Neural crest cell (in vitro differentiated cells): ENCODE measurements around the gene DPM1. TPM values are rescaled to one million over a fixed set of nuclear protein-coding genes. Genes with fewer than 3 reads are reported as not detected.

Source experiments
- DNase-seq: peaks from one replicate; pipeline ENCODE4 v3.0.0; 2021; ENCODE audit warnings: low read depth, mixed read lengths, low spot score
- H3K27ac Mint-ChIP-seq: one replicate; pipeline ENCODE4 v1.8.0; 2021; ENCODE audit warnings: mild to moderate bottlenecking, mixed read lengths; ENCODE audit not compliant: unreplicated experiment
- H3K27me3 Mint-ChIP-seq: 2 replicates; pipeline ENCODE4 v1.8.0; 2021; ENCODE audit warnings: low read depth, mild to moderate bottlenecking, mixed read lengths
- H3K36me3 Mint-ChIP-seq: 2 replicates; pipeline ENCODE4 v1.8.0; 2021; ENCODE audit warnings: low read depth, mild to moderate bottlenecking, mixed read lengths
- H3K4me1 Mint-ChIP-seq: 2 replicates; pipeline ENCODE4 v1.8.0; 2021; ENCODE audit warnings: mixed read lengths
- H3K4me3 Mint-ChIP-seq: one replicate; pipeline ENCODE4 v1.8.0; 2021; ENCODE audit warnings: mild to moderate bottlenecking, mixed read lengths
- H3K9me3 Mint-ChIP-seq: 2 replicates; pipeline ENCODE4 v1.8.0; 2021; ENCODE audit warnings: mixed read lengths
- total RNA-seq: library from RNA; stranded (reverse); gene quantifications from 2 replicates; pipeline ENCODE4 v1.2.1, GENCODE V29; 2021
- TF ChIP-seq, protein P1 (sequence below): fragments of 200-600 bp; sonication (generic); conservative IDR thresholded peaks from 2 replicates; pipeline ENCODE4 v1.5.0; 2021; ENCODE audit warnings: antibody characterized with exemption, mild to moderate bottlenecking

DPM1 gene
- total RNA-seq, 1 donor from 2014 or later, result 42.9 TPM

GRCh38 chr20:50977066-50978021 lies 19.0 kb upstream of the DPM1 start:
- TF ChIP-seq, protein P1, sequence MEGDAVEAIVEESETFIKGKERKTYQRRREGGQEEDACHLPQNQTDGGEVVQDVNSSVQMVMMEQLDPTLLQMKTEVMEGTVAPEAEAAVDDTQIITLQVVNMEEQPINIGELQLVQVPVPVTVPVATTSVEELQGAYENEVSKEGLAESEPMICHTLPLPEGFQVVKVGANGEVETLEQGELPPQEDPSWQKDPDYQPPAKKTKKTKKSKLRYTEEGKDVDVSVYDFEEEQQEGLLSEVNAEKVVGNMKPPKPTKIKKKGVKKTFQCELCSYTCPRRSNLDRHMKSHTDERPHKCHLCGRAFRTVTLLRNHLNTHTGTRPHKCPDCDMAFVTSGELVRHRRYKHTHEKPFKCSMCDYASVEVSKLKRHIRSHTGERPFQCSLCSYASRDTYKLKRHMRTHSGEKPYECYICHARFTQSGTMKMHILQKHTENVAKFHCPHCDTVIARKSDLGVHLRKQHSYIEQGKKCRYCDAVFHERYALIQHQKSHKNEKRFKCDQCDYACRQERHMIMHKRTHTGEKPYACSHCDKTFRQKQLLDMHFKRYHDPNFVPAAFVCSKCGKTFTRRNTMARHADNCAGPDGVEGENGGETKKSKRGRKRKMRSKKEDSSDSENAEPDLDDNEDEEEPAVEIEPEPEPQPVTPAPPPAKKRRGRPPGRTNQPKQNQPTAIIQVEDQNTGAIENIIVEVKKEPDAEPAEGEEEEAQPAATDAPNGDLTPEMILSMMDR, result no peak
- peaks cover 2% of the 10 kb centered on the region for H3K9me3 Mint-ChIP-seq
- peak overlapping the region; percentile 53 for H3K27ac Mint-ChIP-seq
- no peak overlapping the region for H3K4me3 Mint-ChIP-seq
- peaks cover 19% of the 10 kb centered on the region for H3K27me3 Mint-ChIP-seq
- H3K4me1 Mint-ChIP-seq, result peaks cover 18% of the 10 kb centered on the region
- H3K36me3 Mint-ChIP-seq, result no peaks in the 10 kb centered on the region
- DNase-seq, result no peak

DNA sequence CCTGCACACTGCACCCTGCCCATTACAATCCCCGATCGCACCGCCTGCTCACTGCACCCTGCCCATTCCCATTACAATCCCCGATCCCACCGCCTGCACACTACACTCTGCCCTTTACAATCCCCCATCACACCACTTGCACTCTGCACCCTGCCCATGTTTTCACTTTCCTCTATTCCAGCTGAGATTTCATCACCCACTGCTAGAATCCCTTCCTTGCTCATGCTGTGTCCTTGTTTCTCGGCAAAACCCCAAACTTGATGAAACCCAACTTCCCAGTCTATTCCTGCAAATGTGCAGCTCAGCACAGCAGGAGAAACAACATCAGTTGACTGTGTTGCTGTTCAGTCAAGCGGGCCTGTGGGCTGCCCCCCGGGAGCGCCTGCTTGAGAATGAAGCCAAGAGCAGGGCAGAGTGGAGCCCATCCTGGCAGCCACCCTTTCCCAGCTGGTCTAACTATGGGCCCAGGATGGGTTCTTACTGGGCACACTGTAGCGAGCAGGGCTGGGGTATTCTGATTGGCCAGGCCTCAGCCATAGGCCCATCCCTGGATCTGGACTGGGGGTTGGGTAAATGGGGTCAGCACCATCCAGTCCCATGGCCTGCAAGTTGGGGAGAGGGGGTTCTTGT lies 17.5 kb upstream of the DPM1 start:
- Mint-ChIP-seq H3K4me3 (no peak overlapping the region), H3K27ac (no peak overlapping the region), H3K4me1 (peaks cover 14% of the 10 kb centered on the region), H3K36me3 (no peaks in the 10 kb centered on the region), H3K27me3 (peaks cover 18% of the 10 kb centered on the region), H3K9me3 (peaks cover 2% of the 10 kb centered on the region)
- TF ChIP-seq, protein P1, result no peak
- DNase-seq, result no peak

DNA sequence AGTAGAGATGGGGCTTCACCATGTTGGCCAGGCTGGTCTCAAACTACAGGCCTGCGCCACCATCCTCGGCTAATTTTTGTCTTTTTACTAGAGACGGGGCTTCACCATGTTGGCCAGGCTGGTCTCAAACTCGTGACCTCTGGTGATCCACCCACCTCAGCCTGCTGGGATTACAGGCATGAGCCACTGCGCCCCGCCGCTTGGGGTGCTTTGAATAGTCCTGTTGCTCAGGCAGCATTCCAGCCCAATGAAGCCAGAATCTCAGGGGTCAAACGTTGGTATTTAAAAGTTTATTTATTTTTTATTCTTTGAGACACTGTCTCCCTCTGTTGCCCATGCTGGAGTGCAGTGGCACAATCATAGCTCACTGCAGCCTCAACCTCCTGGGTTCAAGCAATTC lies 11.6 kb upstream of the DPM1 start:
- no peak overlapping the region for H3K27ac Mint-ChIP-seq
- peaks cover 2% of the 10 kb centered on the region for H3K9me3 Mint-ChIP-seq
- no peak for DNase-seq
- H3K36me3 Mint-ChIP-seq, result no peaks in the 10 kb centered on the region
- H3K4me1 Mint-ChIP-seq, result peaks cover 15% of the 10 kb centered on the region
- TF ChIP-seq, protein P1, result no peak
- no peak overlapping the region for H3K4me3 Mint-ChIP-seq
- H3K27me3 Mint-ChIP-seq, result peaks cover 41% of the 10 kb centered on the region

DNA sequence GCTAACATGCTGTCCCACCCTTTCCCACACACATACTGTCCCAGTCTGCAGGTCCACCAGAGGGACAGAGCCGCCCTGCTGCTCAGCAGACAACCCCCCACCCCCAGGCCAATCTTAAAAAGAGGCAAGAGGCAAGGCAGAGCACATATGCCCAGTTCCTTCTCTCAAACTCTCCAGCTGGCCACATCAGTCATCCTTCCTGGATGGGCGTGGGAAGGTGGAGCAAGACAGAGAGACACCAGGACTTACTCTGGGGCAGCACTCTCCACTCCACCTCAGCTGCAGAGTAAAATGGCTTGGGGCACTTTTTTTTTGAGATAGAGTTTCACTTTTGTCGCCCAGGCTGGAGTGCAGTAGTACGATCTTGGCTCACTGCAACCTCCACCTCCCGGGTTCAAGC lies 11.1 kb upstream of the DPM1 start:
- Mint-ChIP-seq H3K4me1 (peaks cover 15% of the 10 kb centered on the region), H3K27ac (no peak overlapping the region)
- TF ChIP-seq, protein P1, result no peak

GRCh38 chr20:50968289-50968688 lies 10.0 kb upstream of the DPM1 start:
- Mint-ChIP-seq H3K4me3 (no peak overlapping the region), H3K4me1 (peaks cover 15% of the 10 kb centered on the region), H3K9me3 (no peaks in the 10 kb centered on the region), H3K36me3 (no peaks in the 10 kb centered on the region), H3K27me3 (peaks cover 42% of the 10 kb centered on the region), H3K27ac (no peak overlapping the region)
- TF ChIP-seq, protein P1, result no peak
- DNase-seq, result no peak

More for the DNA sequence above, 11.1 kb upstream of the DPM1 start:
- no peaks in the 10 kb centered on the region for H3K9me3 Mint-ChIP-seq
- no peak for DNase-seq
- H3K4me3 Mint-ChIP-seq, result no peak overlapping the region
- peaks cover 42% of the 10 kb centered on the region for H3K27me3 Mint-ChIP-seq
- no peaks in the 10 kb centered on the region for H3K36me3 Mint-ChIP-seq
